Left ventricle myocardium superior (tissue), 1 donor: Measurements from ENCODE around the gene MTUS2. TPM values are rescaled to one million over a fixed set of nuclear protein-coding genes. Genes with fewer than 3 reads are reported as not detected.

ENCODE experiments used
- ATAC-seq: fragments of 200-7000 bp; cut with Tn5 transposase; one replicate; pipeline ENCODE4 v1.9.1; 2020; ENCODE audit warnings: mild to moderate bottlenecking, moderate library complexity
- DNase-seq: peaks from one replicate; pipeline ENCODE4 v3.0.0-alpha.2; 2020
- intact Hi-C: fragments of 100-400 bp; cut with micrococcal nuclease; formaldehyde crosslinking; loops from one replicate; pipeline ENCODE4 v1.11.0; 2022
- total RNA-seq: library from RNA; stranded (reverse); fragmentation: NEBNext Ultra II Directional; extraction: Animal tissue kit (Norgen Biotek cat#: 25700); gene quantifications from one replicate; pipeline ENCODE4 v1.2.1, GENCODE V29; 2021
- donor health status: DM: no; HTN: yes; CAD: no; lungs with severe emphysema.

MTUS2 gene
- total RNA-seq, 1 donor from 2014 or later, result 126 TPM

- DNase-seq (no peak), ATAC-seq (no peak)
Measured at GRCh38 chr13:29499506-29500165, 679.5 kb downstream of the MTUS2 start.

GRCh38 chr13:29500386-29500785 lies 680.2 kb downstream of the MTUS2 start:
- ATAC-seq (no peak), DNase-seq (no peak)
- intact Hi-C loops, result loop anchor here (10.0 kb wide), 1 partner anchor 614 kb away; no protein-coding TSS in a partner anchor

More at GRCh38 chr13:29499506-29500165, 679.5 kb downstream of the MTUS2 start:
- intact Hi-C loops, result loop anchor here (10.0 kb wide), 1 partner anchor 615 kb away; no protein-coding TSS in a partner anchor

- intact Hi-C loops, result loop anchor here (10.0 kb wide), 1 partner anchor 613 kb away; no protein-coding TSS in a partner anchor
- DNase-seq, result no peak
- ATAC-seq, result no peak
Measured at GRCh38 chr13:29501674-29502073, 681.5 kb downstream of the MTUS2 start.

- ATAC-seq (no peak), DNase-seq (no peak)
- intact Hi-C loops, result loop anchor here (10.0 kb wide), 1 partner anchor 612 kb away; no protein-coding TSS in a partner anchor
Measured at GRCh38 chr13:29502391-29503008, 682.4 kb downstream of the MTUS2 start.

GRCh38 chr13:29503041-29503837 lies 683.1 kb downstream of the MTUS2 start:
- DNase-seq, result no peak
- intact Hi-C loops, result loop anchor here (10.0 kb wide), 1 partner anchor 612 kb away; no protein-coding TSS in a partner anchor
- no peak for ATAC-seq

GRCh38 chr13:29504691-29505090 lies 684.6 kb downstream of the MTUS2 start:
- ATAC-seq, result no peak
- intact Hi-C loops, result loop anchor here (5.0 to 10.0 kb wide), 2 partner anchors 203 to 610 kb away; no protein-coding TSS in a partner anchor
- no peak for DNase-seq

GRCh38 chr13:29505511-29505910 lies 685.4 kb downstream of the MTUS2 start:
- ATAC-seq (no peak), DNase-seq (no peak)
- intact Hi-C loops, result loop anchor here (5.0 to 10.0 kb wide), 2 partner anchors 202 to 609 kb away; no protein-coding TSS in a partner anchor

- no peak for DNase-seq
Measured at GRCh38 chr13:29505950-29506349, 685.8 kb downstream of the MTUS2 start.

GRCh38 chr13:29507356-29507755 lies 687.2 kb downstream of the MTUS2 start:
- peak; percentile 10 for ATAC-seq
- no peak for DNase-seq
- intact Hi-C loops, result loop anchor here (5.0 to 10.0 kb wide), 2 partner anchors 200 to 607 kb away; no protein-coding TSS in a partner anchor

More at GRCh38 chr13:29505950-29506349, 685.8 kb downstream of the MTUS2 start:
- intact Hi-C loops, result loop anchor here (5.0 to 10.0 kb wide), 2 partner anchors 201 to 609 kb away; no protein-coding TSS in a partner anchor
- no peak for ATAC-seq

GRCh38 chr13:29508130-29508875 lies 688.2 kb downstream of the MTUS2 start:
- ATAC-seq, result peak; percentile 86
- DNase-seq, result peak; percentile 91
- intact Hi-C loops, result loop anchor here (5.0 to 10.0 kb wide), 2 partner anchors 199 to 606 kb away; no protein-coding TSS in a partner anchor

GRCh38 chr13:29508876-29509252 lies 688.7 kb downstream of the MTUS2 start:
- intact Hi-C loops, result loop anchor here (5.0 to 10.0 kb wide), 2 partner anchors 198 to 606 kb away; no protein-coding TSS in a partner anchor
- DNase-seq (no peak), ATAC-seq (peak; percentile 49)

- intact Hi-C loops, result loop anchor here (5.0 to 10.0 kb wide), 2 partner anchors 197 to 605 kb away; no protein-coding TSS in a partner anchor
- DNase-seq (no peak), ATAC-seq (no peak)
Measured at GRCh38 chr13:29509999-29510589, 690.0 kb downstream of the MTUS2 start.

- intact Hi-C loops, result no loop called here
Measured at GRCh38 chr13:29510651-29511084, 690.5 kb downstream of the MTUS2 start.

GRCh38 chr13:29511106-29511796 lies 691.1 kb downstream of the MTUS2 start:
- intact Hi-C loops, result no loop called here

More at GRCh38 chr13:29510651-29511084, 690.5 kb downstream of the MTUS2 start:
- ATAC-seq, result no peak
- no peak for DNase-seq

GRCh38 chr13:29511980-29512379 lies 691.8 kb downstream of the MTUS2 start:
- intact Hi-C loops, result no loop called here
- ATAC-seq (no peak), DNase-seq (no peak)

More at GRCh38 chr13:29511106-29511796, 691.1 kb downstream of the MTUS2 start:
- DNase-seq (no peak), ATAC-seq (no peak)

GRCh38 chr13:29513002-29513980 lies 693.2 kb downstream of the MTUS2 start:
- intact Hi-C loops, result no loop called here
- DNase-seq, result no peak
- no peak for ATAC-seq
